HG03039 (cell line): Measurements from ENCODE around the gene ISOC2.

Experiments
- ATAC-seq: cut with Tn5 transposase; IDR thresholded peaks from one replicate; pipeline ENCODE4 v1.9.1; 2021; ENCODE audit warnings: mild to moderate bottlenecking, moderate library complexity; ENCODE audit not compliant: unreplicated experiment

The ISOC2 gene

GRCh38 chr19:55490478-55491432 is 29.3 kb upstream of the ISOC2 start:
- ATAC-seq: no peak

DNA sequence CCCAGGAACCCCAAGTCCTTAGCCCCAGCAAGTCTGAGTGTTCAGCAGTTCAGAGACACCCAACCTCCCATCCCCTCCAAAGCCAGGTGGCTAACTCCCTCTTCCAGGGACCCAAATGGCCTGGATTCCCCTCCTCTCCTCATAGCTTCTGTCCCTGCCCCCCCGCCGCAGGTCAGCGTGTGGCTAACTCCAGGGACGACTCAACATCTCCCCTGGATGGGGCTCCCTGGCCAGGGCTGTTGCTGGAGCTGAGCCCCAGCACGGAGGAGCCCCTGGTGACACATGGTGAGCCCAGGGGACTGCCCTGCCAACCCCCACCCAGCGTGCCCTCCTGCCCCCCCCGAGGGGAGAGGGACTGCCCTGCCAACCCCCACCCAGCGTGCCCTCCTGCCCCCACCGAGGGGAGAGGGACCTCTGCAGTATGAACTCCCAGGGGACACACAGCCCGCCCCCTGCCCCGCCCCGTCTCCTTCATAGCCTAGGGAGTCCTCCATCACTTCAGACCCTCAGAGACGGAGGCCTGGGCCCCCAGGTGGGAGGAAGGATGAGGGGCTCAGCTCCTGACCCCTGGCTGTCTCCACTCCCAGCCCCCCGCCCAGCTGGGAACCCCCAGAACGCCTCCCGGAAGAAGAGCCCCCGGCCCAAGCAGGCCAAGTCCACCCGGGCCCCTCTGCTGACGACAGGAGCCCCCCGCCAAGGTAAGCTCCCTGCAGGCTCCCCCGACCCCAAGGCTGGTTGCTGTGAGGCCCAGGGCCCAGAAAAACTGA is 28.5 kb upstream of the ISOC2 start:
- ATAC-seq: no peak

DNA sequence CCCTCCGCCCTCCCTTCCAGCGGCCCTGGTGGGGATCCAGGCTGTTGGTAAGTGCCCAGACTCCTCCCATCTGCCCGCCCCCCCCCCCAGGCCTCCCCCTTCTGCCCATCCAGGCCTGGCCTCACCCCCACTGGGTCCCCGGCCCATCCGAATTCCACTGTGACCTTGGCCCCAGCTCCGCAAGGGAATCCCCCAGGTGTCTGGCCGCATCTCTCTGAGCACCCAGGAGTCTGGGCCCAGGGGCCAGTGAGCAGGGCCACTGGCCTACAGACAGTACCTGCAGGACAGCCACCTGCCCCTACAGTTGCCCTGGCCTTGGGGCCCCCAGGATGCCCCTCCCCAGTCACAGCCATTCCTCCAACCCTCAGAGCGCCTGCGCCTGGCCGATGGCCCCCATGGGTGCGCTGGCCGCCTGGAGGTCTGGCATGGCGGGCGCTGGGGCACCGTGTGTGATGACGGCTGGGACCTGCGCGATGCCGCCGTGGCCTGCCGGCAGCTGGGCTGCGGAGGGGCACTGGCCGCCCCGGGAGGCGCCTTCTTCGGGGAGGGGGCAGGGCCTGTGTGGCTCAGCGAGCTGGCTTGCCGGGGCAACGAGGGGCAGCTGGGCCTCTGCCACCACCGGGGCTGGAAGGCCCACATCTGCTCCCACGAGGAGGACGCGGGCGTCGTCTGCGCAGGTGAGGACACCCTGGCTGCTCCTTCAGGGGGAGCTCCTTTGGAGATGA is 27.7 kb upstream of the ISOC2 start:
- ATAC-seq: no peak

GRCh38 chr19:55487924-55488687 is 26.7 kb upstream of the ISOC2 start, which contains the start of gene SSC5D:
SSC5D (plus strand) TSS chr19:55488436; CDS start chr19:55488590, 154 bp downstream.
- ATAC-seq: no peak

GRCh38 chr19:55486971-55487923 is 25.8 kb upstream of the ISOC2 start:
- ATAC-seq: no peak

DNA sequence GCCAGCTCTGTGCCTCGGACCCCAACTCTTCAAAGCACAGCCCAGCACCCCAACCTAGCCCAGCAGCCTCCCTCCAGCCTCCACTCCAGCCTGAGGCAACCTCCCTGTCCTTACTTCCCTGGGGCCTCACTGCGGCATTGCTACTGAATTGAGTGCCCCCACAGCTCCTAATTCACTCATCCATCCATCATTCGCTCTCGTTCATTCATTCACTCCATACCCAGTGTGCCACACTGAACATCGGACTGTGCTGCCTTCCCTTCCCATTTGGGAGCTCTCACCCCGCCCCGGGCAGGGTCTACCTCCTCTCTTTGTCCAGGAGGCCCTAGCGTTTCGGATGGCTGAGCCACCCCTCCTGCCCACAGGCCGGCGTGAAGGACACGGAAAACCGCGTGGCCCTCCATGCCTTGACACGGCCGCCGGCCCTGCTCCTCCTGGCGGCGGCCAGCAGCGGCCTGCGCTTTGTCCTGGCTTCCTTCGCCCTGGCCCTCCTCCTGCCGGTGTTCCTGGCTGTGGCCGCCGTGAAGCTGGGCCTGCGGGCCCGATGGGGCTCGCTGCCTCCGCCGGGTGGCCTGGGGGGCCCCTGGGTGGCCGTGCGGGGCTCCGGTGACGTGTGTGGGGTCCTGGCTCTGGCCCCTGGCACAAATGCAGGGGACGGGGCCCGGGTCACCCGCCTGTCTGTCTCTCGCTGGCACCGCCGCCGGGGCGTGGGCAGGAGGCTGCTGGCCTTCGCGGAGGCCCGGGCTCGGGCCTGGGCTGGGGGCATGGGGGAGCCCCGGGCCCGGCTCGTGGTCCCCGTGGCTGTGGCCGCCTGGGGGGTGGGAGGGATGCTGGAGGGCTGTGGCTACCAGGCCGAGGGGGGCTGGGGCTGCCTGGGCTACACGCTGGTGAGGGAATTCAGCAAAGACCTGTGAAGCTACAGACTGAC is 24.9 kb upstream of the ISOC2 start:
- ATAC-seq: no peak

- no peak for ATAC-seq
These were observed 24.1 kb upstream of the ISOC2 start for GRCh38 chr19:55485439-55486011.

DNA sequence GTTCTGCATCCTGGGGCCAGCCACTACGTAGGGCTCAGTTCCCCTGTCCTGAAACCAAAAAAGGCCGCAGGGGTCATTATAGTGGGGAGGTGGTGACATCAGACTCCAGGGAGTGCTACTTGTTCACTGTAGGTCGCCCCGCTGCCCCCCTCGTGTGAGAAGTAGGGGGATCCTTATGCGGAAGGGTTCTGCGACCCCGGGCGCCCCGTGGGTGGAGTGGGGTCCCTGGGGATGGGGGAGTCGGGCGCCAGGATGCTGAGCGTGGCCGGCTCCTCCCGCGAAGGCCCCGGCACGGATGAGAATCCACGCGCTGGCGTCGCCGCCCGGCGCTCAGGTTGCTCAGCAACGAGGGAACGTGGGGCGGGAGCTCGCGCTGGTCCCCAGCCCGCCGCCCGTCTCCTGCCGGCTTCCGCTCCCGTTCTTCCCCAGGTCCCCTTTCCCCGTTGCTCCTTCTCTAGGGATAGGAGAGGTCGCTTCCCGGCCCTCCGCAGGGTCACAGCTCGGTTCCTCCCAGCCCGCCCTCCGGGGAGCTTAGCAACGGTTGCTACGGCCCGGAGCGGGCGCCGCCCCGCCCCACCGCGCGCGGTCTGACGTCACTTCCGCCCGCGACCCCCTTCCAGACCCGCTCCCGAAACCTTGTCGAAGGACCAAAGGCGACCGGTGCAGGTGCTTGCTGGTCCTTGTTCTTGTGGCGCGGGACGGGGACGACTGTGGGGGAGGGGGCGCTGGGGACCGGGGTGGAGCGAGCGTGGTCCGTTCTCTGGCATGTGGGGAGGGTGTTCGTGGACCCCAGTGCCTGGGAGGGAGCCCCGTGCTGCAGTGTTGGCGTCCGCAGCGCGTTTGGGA is 23.4 kb upstream of the ISOC2 start, which contains the start of gene NAT14:
Gene NAT14 (plus strand): TSS at position 596 of the 846 bp plus-strand sequence. CDS start 521 bp downstream, outside the sequence.
- no peak for ATAC-seq

- ATAC-seq: no peak
These were observed 22.5 kb upstream of the ISOC2 start for GRCh38 chr19:55483706-55484592.

DNA sequence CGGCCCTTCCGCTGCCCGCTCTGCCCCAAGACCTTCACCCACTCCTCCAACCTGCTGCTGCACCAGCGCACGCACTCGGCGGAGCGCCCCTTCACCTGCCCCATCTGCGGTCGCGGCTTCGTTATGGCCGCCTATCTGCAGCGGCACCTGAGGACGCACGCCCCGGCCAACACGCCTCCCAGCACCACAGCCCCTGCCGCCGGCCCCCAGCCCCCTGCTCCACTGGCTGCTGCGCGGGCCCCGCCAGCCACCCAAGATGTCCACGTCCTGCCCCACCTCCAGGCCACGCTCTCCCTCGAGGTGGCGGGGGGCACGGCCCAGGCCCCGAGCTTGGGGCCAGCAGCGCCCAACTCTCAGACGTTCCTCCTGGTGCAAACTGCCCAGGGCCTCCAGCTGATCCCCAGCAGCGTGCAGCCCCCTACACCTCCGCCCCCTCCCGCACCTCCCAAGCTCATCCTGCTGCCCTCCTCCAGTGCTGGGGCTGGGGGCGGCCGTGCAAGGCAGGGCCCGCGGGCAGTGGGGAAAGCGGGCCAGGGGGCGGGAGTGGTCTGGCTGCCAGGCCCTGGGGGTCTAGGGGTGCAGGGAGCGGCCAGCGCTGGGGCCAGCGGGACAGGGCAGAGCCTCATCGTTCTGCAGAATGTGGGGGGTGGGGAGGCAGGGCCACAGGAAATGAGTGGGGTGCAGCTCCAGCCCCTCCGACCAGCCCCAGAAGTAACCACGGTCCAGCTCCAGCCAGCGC is 21.7 kb upstream of the ISOC2 start:
- no peak for ATAC-seq

GRCh38 chr19:55482156-55482961 is 20.9 kb upstream of the ISOC2 start:
- ATAC-seq: no peak

GRCh38 chr19:55481794-55482155 is 20.3 kb upstream of the ISOC2 start:
- no peak for ATAC-seq

DNA sequence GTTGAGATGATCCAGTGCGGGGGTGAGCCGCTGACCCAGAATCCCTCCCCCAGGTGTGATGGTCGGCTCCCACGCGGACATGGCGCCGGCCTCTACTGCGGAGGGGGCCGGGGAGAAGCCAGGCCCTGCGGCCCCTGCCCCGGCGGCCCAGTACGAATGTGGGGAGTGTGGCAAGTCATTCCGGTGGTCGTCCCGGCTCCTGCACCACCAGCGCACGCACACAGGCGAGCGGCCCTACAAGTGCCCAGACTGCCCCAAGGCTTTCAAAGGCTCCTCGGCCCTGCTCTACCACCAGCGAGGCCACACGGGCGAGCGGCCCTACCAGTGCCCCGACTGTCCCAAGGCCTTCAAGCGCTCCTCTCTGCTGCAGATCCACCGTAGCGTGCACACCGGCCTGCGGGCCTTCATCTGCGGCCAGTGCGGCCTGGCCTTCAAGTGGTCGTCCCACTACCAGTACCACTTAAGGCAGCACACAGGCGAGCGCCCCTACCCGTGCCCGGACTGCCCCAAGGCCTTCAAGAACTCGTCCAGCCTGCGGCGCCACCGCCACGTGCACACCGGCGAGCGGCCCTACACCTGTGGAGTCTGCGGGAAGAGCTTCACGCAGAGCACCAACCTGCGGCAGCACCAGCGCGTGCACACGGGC is 19.8 kb upstream of the ISOC2 start:
- ATAC-seq: no peak
